Left lobe of liver (tissue), 2 donors: ENCODE measurements around the gene PSMD3. TPM values are rescaled to one million over a fixed set of nuclear protein-coding genes. Genes with fewer than 3 reads are reported as not detected.
A peak's percentile ranks its signal among the peaks of the same experiment; 100 is the strongest.

Source experiments
- ATAC-seq: fragments of 200-7000 bp; cut with Tn5 transposase; one replicate; pipeline ENCODE4 v1.9.1; 2020; ENCODE audit warnings: mild to moderate bottlenecking, moderate library complexity
- DNase-seq: peaks from one replicate; pipeline ENCODE4 v3.0.0-alpha.2; 2020; ENCODE audit warnings: low spot score
- total RNA-seq: library from RNA; stranded (reverse); gene quantifications from one replicate; pipeline ENCODE4 v1.2.1, GENCODE V29; 2021
- donor health status: DM: no; HTN: no; CAD: no; lungs with moderate emphysema.
- donor health status: DM: no; HTN: yes; CAD: no.

PSMD3 gene
- total RNA-seq, 1 donor from 2014 or later = 52.4 TPM

- DNase-seq (peak; percentile 66), ATAC-seq (peak; percentile 98)
Measured at GRCh38 chr17:40038882-40039513, 58.4 kb downstream of the PSMD3 start.

GRCh38 chr17:40041196-40041595 lies 60.6 kb downstream of the PSMD3 start:
- ATAC-seq = no peak
- no peak for DNase-seq

Other genes starting within 250 kb of the PSMD3 start
- gene GRB7, start 242.9 kb upstream of the PSMD3 start, total RNA-seq = 12.0 TPM
- gene IKZF3, start 116.5 kb upstream of the PSMD3 start, total RNA-seq = 0.63 TPM
- gene ZPBP2, start 112.6 kb upstream of the PSMD3 start, total RNA-seq = not detected
- gene GSDMB, start 62.2 kb upstream of the PSMD3 start, total RNA-seq = 32.2 TPM
- gene ORMDL3, start 53.2 kb upstream of the PSMD3 start, total RNA-seq = 159 TPM
- not detected for gene LRRC3C, start 53.1 kb upstream of the PSMD3 start, total RNA-seq
- gene GSDMA, start 17.8 kb upstream of the PSMD3 start, total RNA-seq = not detected
- gene CSF3, start 34.6 kb downstream of the PSMD3 start, total RNA-seq = not detected
- gene MED24, start 73.6 kb downstream of the PSMD3 start, total RNA-seq = 28.8 TPM
- gene THRA, start 82.2 kb downstream of the PSMD3 start, total RNA-seq = 10.7 TPM
- 18.6 TPM for gene NR1D1, start 119.8 kb downstream of the PSMD3 start, total RNA-seq
- gene MSL1, start 141.2 kb downstream of the PSMD3 start, total RNA-seq = 45.9 TPM
- 25.1 TPM for gene CASC3, start 159.7 kb downstream of the PSMD3 start, total RNA-seq
- 19.3 TPM for gene RAPGEFL1, start 196.7 kb downstream of the PSMD3 start, total RNA-seq
- gene WIPF2, start 238.5 kb downstream of the PSMD3 start, total RNA-seq = 10.3 TPM